Effector memory CD4-positive, alpha-beta T cell (primary cell): ENCODE results near the gene FRMPD2.
"Not testable (repeated sequence)": the region's sequence is repeated elsewhere in the genome, so short reads cannot be mapped to it uniquely, and the experiment has no call there.

ENCODE experiments used
- DNase-seq, 3 donors: peaks; one replicate each; pipeline ENCODE4 v3.0.0-alpha.2; 2020
- H3K27ac ChIP-seq: 2 replicates; pipeline ENCODE4 v1.7.0; 2013; ENCODE audit warnings: mild to moderate bottlenecking, low read length, moderate library complexity; ENCODE audit not compliant: insufficient read depth, poor library complexity, severe bottlenecking
- H3K27me3 ChIP-seq: replicated peaks from 2 replicates; pipeline ENCODE4 v1.7.0; 2013; ENCODE audit warnings: mild to moderate bottlenecking, low read length; ENCODE audit not compliant: insufficient read depth, control insufficient read depth, poor library complexity, severe bottlenecking
- H3K36me3 ChIP-seq: 2 replicates; pipeline ENCODE4 v1.7.0; 2013; ENCODE audit warnings: mild to moderate bottlenecking, low read length, moderate library complexity; ENCODE audit not compliant: control insufficient read depth, insufficient read depth
- H3K4me1 ChIP-seq: 2 replicates; pipeline ENCODE4 v1.7.0; 2013; ENCODE audit warnings: low read length, mild to moderate bottlenecking; ENCODE audit not compliant: control insufficient read depth, insufficient read depth, poor library complexity, severe bottlenecking
- H3K4me3 ChIP-seq: 2 replicates; pipeline ENCODE4 v1.7.0; 2013; ENCODE audit warnings: low read length, low read depth, mild to moderate bottlenecking; ENCODE audit not compliant: insufficient read depth, poor library complexity, severe bottlenecking
- H3K9me3 ChIP-seq: 2 replicates; pipeline ENCODE4 v1.7.0; 2013; ENCODE audit warnings: mild to moderate bottlenecking, low read length, moderate library complexity; ENCODE audit not compliant: control insufficient read depth

The FRMPD2 gene

DNA sequence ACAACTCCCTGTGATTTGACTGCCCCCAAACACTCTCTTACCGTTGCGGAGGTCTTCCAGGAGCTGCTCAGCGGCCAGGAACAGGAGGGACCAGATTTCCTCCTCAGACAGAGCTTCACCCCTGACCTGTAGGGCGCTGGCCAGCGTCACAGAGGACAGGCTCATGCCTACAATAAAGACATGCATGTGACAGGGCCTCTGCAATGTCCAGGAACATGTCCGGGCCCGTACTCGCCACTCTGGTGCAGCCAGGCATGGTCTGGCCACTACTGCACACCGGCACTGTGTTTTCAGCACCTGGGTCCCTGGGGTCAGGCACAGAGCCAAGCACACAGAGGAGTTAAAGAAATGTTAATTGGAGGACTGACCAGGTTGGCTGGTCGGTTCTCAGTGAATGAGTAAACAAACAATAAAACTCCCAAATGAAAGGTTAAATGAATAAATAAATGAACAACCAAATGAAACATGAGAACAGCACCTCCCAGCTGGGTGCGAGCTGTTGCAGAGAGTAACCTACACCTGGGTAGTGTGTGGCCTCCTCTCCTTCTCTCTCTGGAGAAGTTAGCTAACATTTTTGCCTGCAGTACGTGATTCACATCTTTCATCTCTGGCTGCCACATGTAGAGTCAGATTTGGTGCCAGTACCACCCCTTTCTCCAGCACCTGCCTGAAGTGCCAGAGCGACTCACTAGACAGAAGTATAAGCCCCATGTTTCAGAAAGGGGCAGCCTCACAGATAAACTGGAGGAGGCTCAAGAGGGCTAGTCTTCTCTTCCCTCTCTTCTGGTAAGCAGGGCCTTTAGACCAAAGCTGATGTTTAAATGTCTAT is 22.8 kb downstream of the FRMPD2 start:
- H3K27me3 ChIP-seq, result no peaks in the 10 kb centered on the region
- DNase-seq, result no peak
- H3K4me1 ChIP-seq, result no peaks in the 10 kb centered on the region
- H3K36me3 ChIP-seq, result no peaks in the 10 kb centered on the region
- no peaks in the 10 kb centered on the region for H3K9me3 ChIP-seq
- H3K27ac ChIP-seq, result no peak overlapping the region
- H3K4me3 ChIP-seq, result no peak overlapping the region

GRCh38 chr10:48251152-48251524 is 23.4 kb downstream of the FRMPD2 start:
- Histone ChIP-seq H3K4me3 (no peak overlapping the region), H3K27me3 (no peaks in the 10 kb centered on the region), H3K27ac (no peak overlapping the region), H3K9me3 (no peaks in the 10 kb centered on the region), H3K4me1 (no peaks in the 10 kb centered on the region), H3K36me3 (no peaks in the 10 kb centered on the region)
- no peak for DNase-seq

DNA sequence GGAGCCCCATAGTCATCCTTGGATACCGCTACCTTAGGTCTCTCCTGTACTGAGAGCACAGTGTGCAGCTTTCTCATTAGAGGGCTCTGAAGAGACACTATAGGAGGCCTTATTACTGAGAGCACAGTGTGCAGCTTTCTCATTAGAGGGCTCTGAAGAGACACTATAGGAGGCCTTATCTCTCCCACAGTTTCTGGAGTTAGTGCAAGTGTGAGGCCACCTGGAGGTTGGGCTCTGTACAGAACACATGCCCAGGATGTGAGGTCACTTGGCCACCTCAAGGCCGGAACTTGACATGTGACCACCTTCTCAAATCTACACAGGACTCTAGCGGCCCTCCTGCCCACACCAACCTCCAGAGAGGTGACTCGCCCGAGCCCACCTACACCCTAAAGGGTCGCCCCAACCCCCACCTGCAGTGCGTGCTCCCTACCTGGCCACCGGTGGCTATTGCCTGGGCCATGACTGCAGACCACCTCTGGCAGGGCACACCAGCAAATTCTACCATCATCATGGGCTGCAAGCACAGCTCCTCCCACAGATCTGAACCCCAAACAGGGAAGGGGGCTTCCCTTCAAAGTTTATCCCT is 24.6 kb downstream of the FRMPD2 start:
- Histone ChIP-seq H3K4me3 (no peak overlapping the region), H3K9me3 (no peaks in the 10 kb centered on the region), H3K27ac (no peak overlapping the region), H3K36me3 (no peaks in the 10 kb centered on the region), H3K27me3 (no peaks in the 10 kb centered on the region), H3K4me1 (no peaks in the 10 kb centered on the region)
- DNase-seq, result no peak

- Histone ChIP-seq H3K4me3 (no peak overlapping the region), H3K9me3 (no peaks in the 10 kb centered on the region), H3K27ac (no peak overlapping the region), H3K4me1 (no peaks in the 10 kb centered on the region), H3K27me3 (no peaks in the 10 kb centered on the region), H3K36me3 (no peaks in the 10 kb centered on the region)
- no peak for DNase-seq
Observed at GRCh38 chr10:48249004-48249762, 25.3 kb downstream of the FRMPD2 start.

DNA sequence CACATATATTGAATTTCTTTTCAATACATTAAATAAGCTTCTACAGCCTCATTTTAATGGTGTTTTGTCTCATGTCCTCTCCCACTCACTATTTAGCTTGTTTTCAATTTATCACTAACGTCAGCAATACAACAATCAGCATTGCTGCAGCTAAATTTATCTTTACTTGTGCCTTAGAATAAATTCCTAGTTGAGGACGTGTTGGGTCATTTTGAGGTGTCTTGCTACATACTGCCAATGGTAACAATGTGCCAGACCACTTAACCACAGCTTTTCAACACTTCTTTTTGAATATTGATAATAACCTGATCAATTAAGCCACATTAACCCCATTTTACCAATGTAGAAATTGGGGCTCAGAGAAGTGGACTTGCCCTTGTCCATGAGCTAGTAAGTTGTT is 26.0 kb downstream of the FRMPD2 start:
- no peak overlapping the region for H3K4me3 ChIP-seq
- no peak for DNase-seq
- no peaks in the 10 kb centered on the region for H3K27me3 ChIP-seq
- H3K9me3 ChIP-seq, result no peaks in the 10 kb centered on the region
- no peaks in the 10 kb centered on the region for H3K36me3 ChIP-seq
- H3K4me1 ChIP-seq, result no peaks in the 10 kb centered on the region
- H3K27ac ChIP-seq, result no peak overlapping the region

- Histone ChIP-seq H3K4me3 (no peak overlapping the region), H3K36me3 (no peaks in the 10 kb centered on the region), H3K4me1 (no peaks in the 10 kb centered on the region), H3K9me3 (no peaks in the 10 kb centered on the region), H3K27ac (no peak overlapping the region), H3K27me3 (no peaks in the 10 kb centered on the region)
- no peak for DNase-seq
Observed at GRCh38 chr10:48247680-48248079, 26.8 kb downstream of the FRMPD2 start.

GRCh38 chr10:48246501-48246900 is 28.0 kb downstream of the FRMPD2 start:
- H3K36me3 ChIP-seq, result no peaks in the 10 kb centered on the region
- no peaks in the 10 kb centered on the region for H3K4me1 ChIP-seq
- no peaks in the 10 kb centered on the region for H3K9me3 ChIP-seq
- H3K27ac ChIP-seq, result no peak overlapping the region
- H3K4me3 ChIP-seq, result no peak overlapping the region
- no peaks in the 10 kb centered on the region for H3K27me3 ChIP-seq
- no peak for DNase-seq

DNA sequence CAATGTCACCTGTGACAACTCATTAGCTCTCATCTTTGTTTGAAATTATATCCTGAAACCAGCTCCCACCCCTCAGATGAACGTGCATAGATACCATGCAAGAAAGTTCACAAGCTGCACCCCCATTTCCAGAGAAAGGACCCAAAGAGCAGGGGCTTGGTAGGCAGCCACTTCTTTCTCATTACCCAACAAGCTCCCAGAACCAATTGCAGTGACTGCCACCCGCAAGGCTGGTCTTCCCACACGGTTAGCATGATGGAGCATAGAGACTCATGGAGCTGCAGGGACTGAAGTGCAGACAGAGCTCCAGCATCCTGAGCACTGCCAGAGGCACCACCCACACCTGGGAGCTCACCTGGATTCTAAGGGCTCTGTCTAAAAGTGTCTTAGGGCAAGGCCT is 28.5 kb downstream of the FRMPD2 start:
- Histone ChIP-seq H3K4me3 (no peak overlapping the region), H3K4me1 (no peaks in the 10 kb centered on the region), H3K36me3 (no peaks in the 10 kb centered on the region), H3K27ac (no peak overlapping the region), H3K9me3 (no peaks in the 10 kb centered on the region), H3K27me3 (no peaks in the 10 kb centered on the region)
- DNase-seq, result no peak

DNA sequence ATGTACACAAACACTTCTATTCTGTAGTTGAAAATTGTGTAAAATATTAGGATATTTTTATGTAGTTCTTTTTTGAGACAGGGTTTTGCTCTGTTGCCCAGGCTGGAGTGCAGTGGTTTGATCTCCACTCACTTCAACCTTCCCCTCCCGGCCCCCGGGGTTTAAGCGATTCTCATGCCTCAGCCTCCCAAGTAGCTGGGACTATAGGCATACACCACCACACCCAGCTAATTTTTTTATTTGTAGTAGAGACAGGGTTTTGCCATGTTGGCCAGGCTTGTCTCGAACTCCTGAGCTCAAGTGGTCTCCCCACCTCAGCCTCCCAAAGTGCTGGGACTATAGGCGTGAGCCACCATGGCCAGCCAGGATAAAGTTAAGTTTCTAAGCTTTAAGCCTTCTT is 30.6 kb downstream of the FRMPD2 start:
- DNase-seq, H3K4me1 ChIP-seq, H3K36me3 ChIP-seq, H3K27me3 ChIP-seq, H3K9me3 ChIP-seq, H3K4me3 ChIP-seq, H3K27ac ChIP-seq: not testable (repeated sequence)

DNA sequence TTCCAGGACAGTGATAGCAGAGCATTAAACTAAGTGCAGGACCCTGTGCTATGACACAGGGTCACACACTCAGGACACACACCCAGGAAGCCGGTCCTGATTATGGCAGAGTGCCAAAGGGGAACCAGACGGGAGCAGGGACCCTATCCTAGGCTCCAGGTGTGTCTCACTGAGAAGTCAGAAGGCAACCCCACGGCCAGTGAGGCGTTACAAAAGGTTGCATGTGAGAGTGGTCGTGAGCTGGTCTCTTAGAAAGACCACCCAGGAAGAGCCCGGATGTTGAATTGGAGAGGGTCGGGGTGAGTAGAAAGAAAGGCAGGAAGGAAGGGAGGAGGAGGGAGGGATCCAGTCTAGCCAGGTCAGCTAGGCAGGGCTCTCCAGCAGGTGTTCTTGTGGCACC is 31.0 kb downstream of the FRMPD2 start:
- H3K4me3 ChIP-seq, result no peak overlapping the region
- H3K4me1 ChIP-seq, result no peaks in the 10 kb centered on the region
- no peak for DNase-seq
- H3K27me3 ChIP-seq, result no peaks in the 10 kb centered on the region
- no peaks in the 10 kb centered on the region for H3K36me3 ChIP-seq
- no peak overlapping the region for H3K27ac ChIP-seq
- H3K9me3 ChIP-seq, result no peaks in the 10 kb centered on the region
